ENCODE measurements around the gene CBR1.
"Not testable (repeated sequence)": the region's sequence is repeated elsewhere in the genome, so short reads cannot be mapped to it uniquely, and the experiment has no call there.

Gene CBR1

DNA sequence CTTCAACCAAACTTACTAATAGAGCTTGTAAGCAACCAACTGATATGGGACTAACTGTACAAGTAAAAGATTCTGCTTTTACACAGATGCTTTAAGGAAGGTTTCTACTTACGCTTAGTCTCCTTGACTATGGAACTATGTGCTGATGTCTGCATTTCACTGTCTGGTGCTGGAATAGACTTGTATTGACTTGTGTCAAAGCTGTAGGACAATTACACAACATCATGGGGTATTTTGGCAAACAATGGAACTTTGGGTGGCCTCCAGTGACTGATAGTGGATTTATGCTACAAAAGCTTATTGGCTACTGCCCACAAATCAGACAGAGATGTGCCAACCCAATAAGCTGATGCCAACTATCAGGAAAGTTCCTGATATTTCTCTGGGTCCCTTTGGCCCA is 10.6 kb downstream of the CBR1 start:
- no peak for TF ChIP-seq ZNF274 (IDR thresholded peaks at IDR 0.05; ENCODE audit: low read depth, low read length)
- H3K4me3 ChIP-seq (ENCODE audit: low read length) = no peak overlapping the region

DNA sequence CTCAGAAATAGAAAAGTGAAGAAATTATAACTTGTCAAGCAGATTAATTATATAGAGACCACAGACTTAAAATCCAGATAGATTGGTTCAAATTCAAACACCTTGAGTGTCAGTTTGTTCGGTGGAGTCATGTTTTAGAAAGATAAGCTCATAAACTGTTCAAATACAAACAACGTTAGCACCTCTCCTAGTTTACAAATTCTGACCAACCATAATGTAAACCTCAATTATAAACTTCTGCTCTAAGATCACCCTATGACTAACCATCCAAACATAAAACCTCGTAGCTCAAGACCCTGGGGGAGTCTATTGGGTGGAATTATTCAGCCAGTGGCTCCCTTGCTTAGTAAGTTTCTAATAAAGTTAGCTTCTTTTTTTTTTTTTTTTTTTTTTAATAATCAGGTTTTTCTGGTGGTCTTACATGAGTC is 12.4 kb downstream of the CBR1 start:
- H3K4me3 ChIP-seq (ENCODE audit: low read length) = no peak overlapping the region
- TF ChIP-seq ZNF274 (IDR thresholded peaks at IDR 0.05; ENCODE audit: low read depth, low read length) = no peak

DNA sequence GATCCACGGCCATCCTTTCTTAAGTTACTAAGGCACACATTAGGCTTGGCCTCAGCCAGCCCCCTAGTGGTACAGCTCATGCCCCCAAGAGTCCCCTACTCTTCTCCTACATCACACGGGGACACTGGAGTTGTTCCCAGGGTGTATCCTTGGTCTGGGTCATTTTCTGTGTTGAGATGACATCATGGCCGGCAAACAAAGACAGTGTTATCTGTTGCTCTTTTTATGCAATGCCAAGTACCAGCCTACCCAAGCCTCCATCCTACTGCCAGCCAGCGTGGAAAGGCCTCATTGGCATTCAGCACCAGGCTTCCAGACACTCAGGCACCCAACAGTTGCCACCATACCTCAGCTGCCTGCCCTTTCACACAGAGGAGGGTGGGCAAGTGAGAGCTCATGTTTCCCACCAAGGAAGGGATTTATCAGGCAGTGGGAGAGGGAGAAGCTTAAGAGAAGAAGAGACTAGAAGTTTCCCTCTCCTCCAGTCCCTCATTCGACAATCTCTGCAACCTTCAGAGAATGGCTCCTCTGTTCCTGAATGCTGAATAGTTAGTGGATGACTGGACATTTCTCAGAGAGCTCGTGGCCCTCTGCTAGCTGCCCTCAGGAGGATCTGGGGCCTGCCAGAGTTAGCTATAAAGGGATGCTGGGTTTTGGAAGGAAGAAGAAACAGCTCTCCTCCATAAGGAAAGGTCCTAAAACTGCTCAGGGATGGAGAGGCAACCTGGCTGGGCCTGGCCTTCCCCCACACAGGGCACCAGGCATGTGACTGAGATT is 17.7 kb downstream of the CBR1 start:
- H3K4me3 ChIP-seq (ENCODE audit: low read length) = no peak overlapping the region
- TF ChIP-seq ZNF274 (IDR thresholded peaks at IDR 0.05; ENCODE audit: low read depth, low read length) = no peak

DNA sequence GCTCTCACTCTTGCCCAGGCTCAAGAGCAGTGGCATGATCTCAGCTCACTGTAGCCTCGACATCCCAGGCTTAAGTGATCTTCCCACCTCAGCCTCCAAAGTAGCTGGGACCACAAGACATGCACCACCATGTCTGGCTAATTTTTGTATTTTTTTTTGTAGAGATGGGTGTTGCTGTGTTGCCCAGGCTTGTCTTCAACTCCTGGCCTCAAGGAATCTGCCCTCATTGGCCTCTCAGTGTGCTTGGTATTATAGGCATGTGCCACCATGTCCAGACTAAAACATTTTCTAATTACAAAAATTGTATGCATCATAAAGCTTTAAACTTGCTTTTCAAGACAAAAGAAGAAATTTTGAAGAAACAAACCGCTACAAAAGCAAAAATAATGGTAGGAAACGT is 20.1 kb downstream of the CBR1 start:
- no peak overlapping the region for H3K4me3 ChIP-seq (ENCODE audit: low read length)
- no peak for TF ChIP-seq ZNF274 (IDR thresholded peaks at IDR 0.05; ENCODE audit: low read depth, low read length)

DNA sequence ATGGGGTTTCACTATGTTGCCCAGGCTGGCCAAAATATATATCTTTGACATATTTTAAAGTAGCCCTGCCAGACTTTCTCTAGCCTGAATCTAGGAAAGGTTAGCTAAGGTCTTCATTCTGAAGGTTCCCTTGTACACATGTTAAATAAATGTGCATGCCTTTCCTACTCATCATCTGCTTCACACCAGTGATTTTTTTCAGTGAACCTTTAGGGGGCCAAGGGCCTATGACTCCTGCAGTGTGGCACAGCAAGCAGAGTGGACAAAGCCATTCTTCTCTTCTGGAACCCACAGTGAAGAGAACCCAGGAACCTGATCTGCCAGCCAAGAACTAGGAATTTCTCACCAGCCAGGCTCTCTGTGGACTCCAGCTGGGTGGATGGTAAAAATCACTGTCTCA is 22.9 kb downstream of the CBR1 start:
- no peak for TF ChIP-seq ZNF274 (IDR thresholded peaks at IDR 0.05; ENCODE audit: low read depth, low read length)
- no peak overlapping the region for H3K4me3 ChIP-seq (ENCODE audit: low read length)

DNA sequence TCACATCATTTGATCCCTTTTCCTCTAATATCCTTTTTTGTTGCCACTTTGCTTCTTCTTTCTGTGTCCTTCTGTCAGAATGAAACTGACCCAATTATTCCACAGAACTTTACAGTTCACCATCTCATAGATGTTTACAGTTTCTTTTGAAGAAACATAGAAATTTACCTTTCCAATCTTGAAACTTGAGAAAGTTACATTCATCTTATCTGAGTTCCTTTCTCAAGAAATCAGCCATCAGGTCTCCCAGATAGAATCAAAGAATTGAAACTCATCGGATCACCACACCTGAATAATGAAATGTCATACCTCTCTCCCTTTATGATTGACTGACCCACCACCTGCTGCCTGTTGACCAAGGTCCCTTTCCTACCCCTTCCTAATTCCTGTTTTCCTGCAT is 23.7 kb downstream of the CBR1 start:
- TF ChIP-seq ZNF274 (IDR thresholded peaks at IDR 0.05; ENCODE audit: low read depth, low read length) = no peak
- H3K4me3 ChIP-seq (ENCODE audit: low read length) = no peak overlapping the region

DNA sequence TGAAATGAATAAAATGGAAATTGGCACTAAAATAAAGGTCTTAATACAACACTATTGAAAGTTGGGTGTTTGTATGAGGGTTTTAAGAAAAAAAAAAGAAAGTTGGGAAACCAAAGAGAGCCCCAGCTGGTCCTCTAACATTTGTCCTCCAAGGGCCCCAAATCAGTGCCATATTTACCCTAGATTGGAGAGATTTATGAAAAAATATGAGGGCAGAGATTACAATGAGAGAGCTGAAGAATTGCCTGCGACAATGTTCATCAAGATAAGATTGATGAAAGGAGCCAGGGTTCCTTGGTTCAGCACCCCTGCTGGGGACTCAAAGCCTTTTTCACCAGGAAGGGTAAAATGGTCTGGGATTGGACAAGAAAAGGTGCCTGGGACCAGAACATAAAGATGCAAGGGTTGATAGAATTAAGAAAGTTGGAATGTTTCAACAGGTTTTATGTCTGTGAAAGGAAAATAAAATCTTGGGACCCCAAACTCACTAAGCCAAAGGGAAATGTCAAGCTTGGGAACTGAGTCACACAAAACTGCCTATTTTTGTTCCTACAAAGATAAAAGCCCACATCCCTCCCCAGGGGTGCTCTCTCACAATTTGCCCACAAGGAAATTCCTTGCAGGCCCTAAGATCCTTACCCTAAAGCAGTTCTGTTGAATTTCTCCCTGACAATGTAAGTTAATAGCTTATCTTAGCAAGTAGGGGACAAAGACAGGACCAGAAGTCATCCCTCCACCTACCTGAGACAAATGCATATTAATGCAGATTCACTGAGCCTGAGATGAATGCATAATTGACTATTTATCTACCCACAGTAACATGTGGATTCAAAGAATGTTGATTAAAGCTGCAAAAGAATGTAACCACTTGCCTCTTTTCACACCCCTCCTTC is 26.8 kb downstream of the CBR1 start:
- H3K4me3 ChIP-seq (ENCODE audit: low read length) = no peak overlapping the region
- no peak for TF ChIP-seq ZNF274 (IDR thresholded peaks at IDR 0.05; ENCODE audit: low read depth, low read length)

DNA sequence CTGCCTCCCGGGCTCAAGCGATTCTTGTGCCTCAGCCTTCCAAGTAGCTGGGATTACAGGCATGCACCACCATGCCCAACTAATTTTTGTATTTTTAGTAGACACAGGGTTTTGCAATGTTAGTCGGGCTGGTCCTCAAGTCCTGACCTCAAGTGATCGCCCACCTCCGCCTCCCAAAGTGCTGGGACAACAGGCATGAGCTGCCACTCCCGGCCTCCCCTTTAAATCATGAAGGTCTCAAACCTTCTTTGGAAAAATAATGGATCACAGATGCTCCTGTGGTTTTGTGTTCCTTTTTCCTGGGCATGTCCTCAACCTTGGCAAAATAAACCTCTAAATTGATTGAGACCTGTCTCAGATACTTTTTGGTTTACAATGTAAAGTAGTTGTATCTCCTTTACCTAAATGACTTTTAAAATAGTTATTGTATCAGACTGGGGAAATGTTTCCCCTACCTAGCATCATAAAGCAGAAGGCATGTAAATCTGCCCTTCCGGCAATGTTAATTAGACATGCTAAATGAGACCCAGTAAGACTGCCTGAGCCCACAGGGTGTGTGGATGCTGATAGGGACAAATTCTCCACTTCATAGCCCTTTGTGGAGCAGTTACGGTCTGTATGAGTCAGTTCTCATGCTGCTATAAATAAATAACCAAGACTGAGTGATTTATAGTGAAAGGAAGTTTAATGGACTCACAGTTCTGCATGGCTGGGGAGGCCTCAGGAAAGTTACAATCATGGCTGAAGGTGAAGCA is 27.8 kb downstream of the CBR1 start:
- no peak for TF ChIP-seq ZNF274 (IDR thresholded peaks at IDR 0.05; ENCODE audit: low read depth, low read length)
- H3K4me3 ChIP-seq (ENCODE audit: low read length) = no peak overlapping the region

DNA sequence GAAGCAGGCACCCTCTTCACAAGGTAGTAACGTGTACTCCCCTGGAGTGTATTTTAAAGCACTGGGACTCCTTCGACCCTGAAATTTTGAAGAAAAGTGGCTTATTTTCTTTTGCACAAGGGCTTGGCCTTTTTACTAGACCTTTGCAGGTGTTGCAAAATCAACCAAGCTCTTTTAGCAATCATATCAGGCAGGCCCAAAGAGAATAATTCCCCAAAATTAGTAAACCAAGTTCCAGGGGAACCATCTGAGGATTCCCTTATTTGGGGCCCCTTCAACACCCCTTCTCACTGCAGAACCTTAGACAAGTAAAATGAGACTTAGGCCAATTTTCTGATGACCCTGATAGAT is 28.3 kb downstream of the CBR1 start:
- no peak for TF ChIP-seq ZNF274 (IDR thresholded peaks at IDR 0.05; ENCODE audit: low read depth, low read length)
- H3K4me3 ChIP-seq (ENCODE audit: low read length) = no peak overlapping the region

DNA sequence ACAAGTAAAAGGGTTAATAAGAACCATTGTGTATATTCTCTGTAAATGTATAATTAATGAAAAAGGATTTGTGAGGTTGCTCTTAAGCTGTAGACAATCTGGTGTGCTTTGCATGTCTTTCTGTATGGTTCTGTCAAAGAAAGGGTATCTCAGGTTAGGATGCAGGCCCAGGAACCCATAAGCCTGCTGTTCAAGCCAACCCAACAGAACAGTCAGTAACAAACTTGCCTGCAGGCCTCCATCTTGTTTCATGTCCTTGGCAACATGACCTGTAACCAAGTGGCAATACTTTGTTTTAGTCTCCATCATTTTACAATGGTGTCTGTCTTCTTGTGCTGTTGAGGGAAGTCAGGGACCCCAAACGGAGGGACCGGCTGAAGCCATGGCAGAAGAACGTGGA is 29.2 kb downstream of the CBR1 start:
- no peak overlapping the region for H3K4me3 ChIP-seq (ENCODE audit: low read length)
- no peak for TF ChIP-seq ZNF274 (IDR thresholded peaks at IDR 0.05; ENCODE audit: low read depth, low read length)

DNA sequence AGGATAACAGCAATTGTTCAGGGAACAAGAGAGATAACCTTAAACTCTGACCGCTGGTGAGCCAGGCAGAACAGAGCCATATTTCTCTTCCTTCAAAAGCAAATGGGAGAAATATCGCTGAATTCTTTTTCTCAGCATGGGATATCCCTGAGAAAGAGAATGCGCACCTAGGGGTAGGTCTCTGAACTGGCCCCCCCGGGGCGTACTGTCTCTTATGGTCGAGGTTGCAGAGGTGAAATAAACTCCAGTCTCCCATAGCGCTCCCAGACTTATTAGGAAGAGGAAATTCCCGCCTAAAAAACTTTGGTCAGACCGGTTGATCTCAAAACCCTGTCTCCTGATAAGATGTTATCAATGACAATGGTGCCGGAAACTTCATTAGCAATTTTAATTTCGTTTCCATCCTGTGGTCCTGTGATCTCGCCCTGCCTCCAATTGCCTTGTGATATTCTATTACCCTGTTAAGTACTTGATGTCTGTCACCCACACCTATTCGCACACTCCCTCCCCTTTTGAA is 29.9 kb downstream of the CBR1 start:
- H3K4me3 ChIP-seq (ENCODE audit: low read length) = not testable (repeated sequence)

DNA sequence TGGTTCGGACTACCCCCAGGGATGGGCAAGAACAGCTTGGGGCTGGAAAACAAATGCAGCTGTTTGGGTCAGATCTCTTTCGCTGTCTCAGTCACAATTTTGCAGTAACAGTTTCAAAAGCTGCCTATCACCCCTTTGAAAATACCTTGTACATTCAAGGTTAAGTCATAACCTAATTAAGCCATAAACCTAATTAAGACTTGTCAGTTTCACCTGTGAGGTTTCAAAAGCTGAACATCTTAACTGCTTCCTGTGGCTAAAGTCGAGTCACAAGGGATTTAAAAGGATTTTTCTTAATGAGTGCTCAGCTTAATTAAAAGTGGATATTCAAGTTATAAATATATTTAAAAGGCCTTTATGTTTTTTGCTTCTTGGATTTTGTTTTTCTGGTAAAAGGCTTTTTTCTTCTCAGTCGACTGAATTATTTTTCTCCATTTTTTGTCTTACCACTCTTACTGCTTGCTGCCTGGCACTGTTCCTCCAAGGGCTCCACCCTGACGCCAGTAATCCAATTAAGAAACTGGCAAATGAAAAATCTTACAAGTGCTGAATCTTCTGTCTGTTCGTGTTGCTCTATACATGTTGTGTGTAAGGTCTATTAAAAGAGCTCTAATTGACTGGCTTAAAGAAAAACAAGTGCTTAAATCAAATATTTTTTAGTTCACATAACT is 31.3 kb downstream of the CBR1 start:
- no peak for TF ChIP-seq ZNF274 (IDR thresholded peaks at IDR 0.05; ENCODE audit: low read depth, low read length)
- no peak overlapping the region for H3K4me3 ChIP-seq (ENCODE audit: low read length)

DNA sequence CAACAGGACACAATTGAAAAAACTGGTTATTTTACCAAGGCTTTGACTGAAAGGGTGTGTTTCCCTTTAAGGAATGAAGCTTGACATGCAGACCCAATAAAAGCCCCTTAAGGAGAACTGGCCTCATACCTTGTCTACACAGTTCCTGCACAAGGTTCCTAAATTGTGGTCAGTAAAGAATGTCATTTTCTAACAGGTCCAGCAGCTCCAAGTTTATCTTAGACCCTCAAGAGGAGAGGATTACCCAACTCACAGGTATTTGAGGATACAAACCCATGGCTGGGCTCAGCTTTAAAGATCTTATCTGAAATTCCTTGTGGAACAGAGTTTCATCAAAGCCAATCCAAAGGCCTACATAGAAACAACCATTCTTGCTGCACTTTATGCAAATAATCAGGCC is 33.6 kb downstream of the CBR1 start:
- no peak for TF ChIP-seq ZNF274 (IDR thresholded peaks at IDR 0.05; ENCODE audit: low read depth, low read length)

More for the DNA sequence above, 33.6 kb downstream of the CBR1 start:
- no peak overlapping the region for H3K4me3 ChIP-seq (ENCODE audit: low read length)

All from GM08714 (cell line).